PC-9 (cell line): ENCODE data around the gene APBA2.

ENCODE experiments used
- EZH2 ChIP-seq: fragments of 200-600 bp; sonication (generic); IDR thresholded peaks from 2 replicates; pipeline ENCODE4 v1.8.0; 2017; ENCODE audit warnings: antibody characterized with exemption, low read depth
- TF ChIP-seq, protein P1 (sequence below): fragments of 200-600 bp; sonication (generic); conservative IDR thresholded peaks from 2 replicates; pipeline ENCODE4 v1.6.1; 2017; ENCODE audit warnings: mixed run types, antibody characterized with exemption, mild to moderate bottlenecking, moderate library complexity

DNA sequence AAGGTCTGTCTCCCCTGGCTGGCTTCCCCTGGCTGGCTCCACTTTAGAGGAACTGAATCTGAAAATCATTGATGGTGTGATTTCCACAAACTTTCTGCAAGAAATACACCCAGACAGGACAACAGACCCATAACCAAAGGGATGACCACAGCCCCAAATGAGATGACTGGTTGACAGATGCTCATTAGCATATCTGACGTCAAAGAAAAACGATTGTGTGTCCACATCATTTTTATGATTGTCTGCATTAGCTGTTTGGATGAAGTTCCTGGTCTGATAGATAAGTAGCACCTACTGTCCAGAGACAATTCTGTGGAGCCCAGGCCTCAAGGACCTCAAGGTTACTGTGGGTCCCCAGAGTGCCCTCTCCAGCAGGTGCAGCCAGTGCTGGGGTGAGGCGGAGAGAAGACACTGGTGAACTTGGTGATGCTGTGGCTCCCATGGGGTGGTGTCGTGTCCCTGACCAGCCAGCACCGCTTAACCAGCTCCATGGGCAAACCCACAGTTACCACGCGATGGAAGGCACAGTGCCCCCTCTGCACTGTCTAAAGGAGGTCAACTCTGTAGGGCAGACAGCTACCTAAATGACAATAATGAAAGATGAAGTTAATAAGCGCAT is 256.5 kb downstream of the APBA2 start:
- no peak for TF ChIP-seq EZH2
- TF ChIP-seq, protein P1, sequence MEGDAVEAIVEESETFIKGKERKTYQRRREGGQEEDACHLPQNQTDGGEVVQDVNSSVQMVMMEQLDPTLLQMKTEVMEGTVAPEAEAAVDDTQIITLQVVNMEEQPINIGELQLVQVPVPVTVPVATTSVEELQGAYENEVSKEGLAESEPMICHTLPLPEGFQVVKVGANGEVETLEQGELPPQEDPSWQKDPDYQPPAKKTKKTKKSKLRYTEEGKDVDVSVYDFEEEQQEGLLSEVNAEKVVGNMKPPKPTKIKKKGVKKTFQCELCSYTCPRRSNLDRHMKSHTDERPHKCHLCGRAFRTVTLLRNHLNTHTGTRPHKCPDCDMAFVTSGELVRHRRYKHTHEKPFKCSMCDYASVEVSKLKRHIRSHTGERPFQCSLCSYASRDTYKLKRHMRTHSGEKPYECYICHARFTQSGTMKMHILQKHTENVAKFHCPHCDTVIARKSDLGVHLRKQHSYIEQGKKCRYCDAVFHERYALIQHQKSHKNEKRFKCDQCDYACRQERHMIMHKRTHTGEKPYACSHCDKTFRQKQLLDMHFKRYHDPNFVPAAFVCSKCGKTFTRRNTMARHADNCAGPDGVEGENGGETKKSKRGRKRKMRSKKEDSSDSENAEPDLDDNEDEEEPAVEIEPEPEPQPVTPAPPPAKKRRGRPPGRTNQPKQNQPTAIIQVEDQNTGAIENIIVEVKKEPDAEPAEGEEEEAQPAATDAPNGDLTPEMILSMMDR, result no peak
